Peyer's patch (tissue), 4 donors: ENCODE data around the gene SKOR1.

Experiments used
- POLR2A ChIP-seq, 2 donors: fragments of 450-650 bp; IDR thresholded peaks; one replicate each; pipeline ENCODE4 v1.5.1; 2017; ENCODE audit warnings: antibody characterized with exemption in 2 of 2, mild to moderate bottlenecking in 2 of 2, moderate library complexity in 2 of 2
- TF ChIP-seq, protein P1 (sequence below), 6 experiments: fragments of 450-650 bp in 4 of 6; fragments of 200-600 bp in 2 of 6; sonication (generic) in 1 of 6; IDR thresholded peaks; one replicate each; pipeline ENCODE4 v1.5.1; 2017 to 2019; ENCODE audit warnings: antibody characterized with exemption in 6 of 6, mild to moderate bottlenecking in 3 of 6, moderate library complexity in 1 of 6

DNA sequence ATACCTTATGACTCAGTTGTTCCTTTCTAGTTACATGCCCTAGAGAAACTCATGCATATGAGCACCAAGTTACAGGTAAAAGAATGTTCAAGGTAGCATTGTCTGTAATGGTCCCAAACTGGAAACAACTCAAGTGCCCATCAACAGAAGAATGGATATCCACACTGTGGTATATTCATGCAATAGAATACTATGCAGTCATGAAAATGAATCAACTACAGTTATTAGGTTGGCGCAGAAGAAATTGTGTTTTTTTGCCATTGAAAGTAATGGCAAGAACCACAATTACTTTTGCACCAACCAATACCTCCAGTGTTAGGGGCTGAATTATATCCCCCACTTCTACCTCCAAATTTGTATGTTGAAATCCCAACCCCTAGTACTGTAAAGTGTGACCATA lies 24.2 kb downstream of the SKOR1 start:
- TF ChIP-seq, protein P1, sequence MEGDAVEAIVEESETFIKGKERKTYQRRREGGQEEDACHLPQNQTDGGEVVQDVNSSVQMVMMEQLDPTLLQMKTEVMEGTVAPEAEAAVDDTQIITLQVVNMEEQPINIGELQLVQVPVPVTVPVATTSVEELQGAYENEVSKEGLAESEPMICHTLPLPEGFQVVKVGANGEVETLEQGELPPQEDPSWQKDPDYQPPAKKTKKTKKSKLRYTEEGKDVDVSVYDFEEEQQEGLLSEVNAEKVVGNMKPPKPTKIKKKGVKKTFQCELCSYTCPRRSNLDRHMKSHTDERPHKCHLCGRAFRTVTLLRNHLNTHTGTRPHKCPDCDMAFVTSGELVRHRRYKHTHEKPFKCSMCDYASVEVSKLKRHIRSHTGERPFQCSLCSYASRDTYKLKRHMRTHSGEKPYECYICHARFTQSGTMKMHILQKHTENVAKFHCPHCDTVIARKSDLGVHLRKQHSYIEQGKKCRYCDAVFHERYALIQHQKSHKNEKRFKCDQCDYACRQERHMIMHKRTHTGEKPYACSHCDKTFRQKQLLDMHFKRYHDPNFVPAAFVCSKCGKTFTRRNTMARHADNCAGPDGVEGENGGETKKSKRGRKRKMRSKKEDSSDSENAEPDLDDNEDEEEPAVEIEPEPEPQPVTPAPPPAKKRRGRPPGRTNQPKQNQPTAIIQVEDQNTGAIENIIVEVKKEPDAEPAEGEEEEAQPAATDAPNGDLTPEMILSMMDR (IDR thresholded peaks at IDR 0.05), result no peak
- TF ChIP-seq POLR2A (IDR thresholded peaks at IDR 0.05), result no peak
